ENCODE measurements around the gene ANKZF1.

The ANKZF1 gene

GRCh38 chr2:219214786-219215185, 14.8 kb upstream of the ANKZF1 start:
- TF ChIP-seq ZNF274 (IDR thresholded peaks at IDR 0.05; ENCODE audit: low read depth, low read length): no peak
- no peak overlapping the region for H3K4me3 ChIP-seq (ENCODE audit: low read length)

DNA sequence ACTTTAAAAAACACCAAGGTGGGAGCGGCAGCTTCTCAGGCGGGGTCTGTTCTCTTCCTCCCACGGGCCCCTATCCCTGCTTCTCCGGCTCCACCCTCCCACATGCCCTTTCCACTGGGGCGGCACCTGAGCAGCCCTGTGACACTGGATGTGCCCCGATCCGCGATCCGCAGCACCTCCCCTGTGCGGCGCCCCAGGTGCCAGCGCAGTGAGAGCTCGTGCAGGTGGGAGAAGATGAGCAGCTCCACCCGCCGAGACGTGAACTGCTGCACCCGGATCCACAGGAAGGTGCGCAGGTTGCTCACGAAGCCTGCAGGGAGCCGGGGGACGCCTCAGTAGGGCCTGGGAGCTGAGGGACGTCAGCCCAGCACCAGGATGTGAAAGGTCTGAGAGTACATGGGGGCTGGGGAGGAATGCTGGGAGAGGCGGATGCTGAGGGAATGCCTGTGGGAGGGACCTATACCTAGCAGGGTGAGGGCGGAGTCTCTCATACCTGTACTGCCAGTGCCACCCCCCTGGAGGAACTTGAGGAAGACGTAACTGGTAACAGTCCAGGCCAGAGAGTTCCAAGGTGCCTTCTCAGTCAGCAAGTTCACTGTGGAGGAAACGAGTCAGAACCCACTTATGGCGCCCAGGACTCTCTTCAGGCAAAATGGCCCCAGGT, 13.6 kb upstream of the ANKZF1 start:
- TF ChIP-seq ZNF274 (IDR thresholded peaks at IDR 0.05; ENCODE audit: low read depth, low read length): no peak

GRCh38 chr2:219216535-219216915, 13.1 kb upstream of the ANKZF1 start:
- no peak for TF ChIP-seq ZNF274 (IDR thresholded peaks at IDR 0.05; ENCODE audit: low read depth, low read length)

More for the DNA sequence above, 13.6 kb upstream of the ANKZF1 start:
- no peak overlapping the region for H3K4me3 ChIP-seq (ENCODE audit: low read length)

GRCh38 chr2:219218217-219218731, 11.3 kb upstream of the ANKZF1 start:
- TF ChIP-seq ZNF274 (IDR thresholded peaks at IDR 0.05; ENCODE audit: low read depth, low read length): no peak
- peak overlapping the region; percentile 68; the same call in 1 of the 2 replicates for H3K4me3 ChIP-seq (ENCODE audit: low read length)

More at GRCh38 chr2:219216535-219216915, 13.1 kb upstream of the ANKZF1 start:
- no peak overlapping the region for H3K4me3 ChIP-seq (ENCODE audit: low read length)

DNA sequence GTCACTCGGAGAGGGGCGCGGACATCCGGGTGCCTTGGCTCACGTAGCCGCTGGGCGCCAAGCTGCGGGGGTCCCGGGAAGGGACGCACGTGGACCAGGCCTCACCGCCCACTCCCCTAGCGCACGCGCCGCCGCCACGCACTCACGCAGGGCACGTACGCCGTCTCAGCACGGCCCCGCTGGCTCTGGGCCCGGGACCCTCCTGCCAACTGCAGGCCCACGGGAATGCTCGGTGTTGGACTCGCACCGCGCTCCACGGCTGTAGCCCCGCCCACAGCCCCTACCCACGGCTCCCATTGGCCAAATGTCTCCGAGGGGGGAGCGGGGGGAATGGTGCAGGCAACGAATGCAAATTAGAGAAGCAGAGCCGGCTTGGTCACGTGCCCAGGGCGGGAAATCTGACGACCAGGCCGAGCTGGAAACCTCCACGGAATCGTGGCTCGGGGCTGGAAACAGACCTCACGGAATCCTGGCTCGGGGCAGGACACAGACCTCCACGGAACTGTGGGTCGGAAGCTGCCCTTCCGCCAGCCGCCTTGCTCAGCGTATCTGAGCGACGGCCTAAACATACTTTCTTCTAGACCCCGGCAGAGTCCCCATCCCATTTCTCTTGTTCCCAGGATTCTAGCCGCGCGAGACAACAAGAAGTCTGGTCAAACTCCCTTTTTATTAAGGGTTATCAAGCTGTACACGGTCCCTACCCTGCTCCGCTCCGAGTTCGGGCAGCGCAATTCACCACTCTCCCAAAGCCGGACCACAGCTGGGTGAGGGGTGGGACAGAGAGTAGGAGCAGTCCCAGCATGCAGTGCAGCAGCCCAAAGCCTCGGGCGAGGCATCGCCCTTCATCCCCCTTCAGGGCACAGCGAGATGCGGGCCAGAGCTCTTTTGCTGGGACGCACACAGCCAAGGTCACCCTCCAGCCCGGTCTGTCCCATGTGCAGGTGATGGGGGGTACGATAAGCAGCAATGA, 10.6 kb upstream of the ANKZF1 start, which contains the start of gene ABCB6:
Gene ABCB6, minus strand, starts transcription at position 227 of the 970 bp plus-strand sequence. CDS start 285 bp downstream, outside the sequence.
- TF ChIP-seq ZNF274 (IDR thresholded peaks at IDR 0.05; ENCODE audit: low read depth, low read length): no peak

GRCh38 chr2:219219784-219220532, 9.6 kb upstream of the ANKZF1 start:
- TF ChIP-seq ZNF274 (IDR thresholded peaks at IDR 0.05; ENCODE audit: low read depth, low read length): no peak
- H3K4me3 ChIP-seq (ENCODE audit: low read length): no peak overlapping the region

More for the DNA sequence above, 10.6 kb upstream of the ANKZF1 start, which contains the start of gene ABCB6:
- peak within 1 kb of the TSS; percentile 68; the same call in 1 of the 2 replicates for H3K4me3 ChIP-seq (ENCODE audit: low read length)

GRCh38 chr2:219220652-219221402, 8.8 kb upstream of the ANKZF1 start:
- no peak overlapping the region for H3K4me3 ChIP-seq (ENCODE audit: low read length)
- no peak for TF ChIP-seq ZNF274 (IDR thresholded peaks at IDR 0.05; ENCODE audit: low read depth, low read length)

DNA sequence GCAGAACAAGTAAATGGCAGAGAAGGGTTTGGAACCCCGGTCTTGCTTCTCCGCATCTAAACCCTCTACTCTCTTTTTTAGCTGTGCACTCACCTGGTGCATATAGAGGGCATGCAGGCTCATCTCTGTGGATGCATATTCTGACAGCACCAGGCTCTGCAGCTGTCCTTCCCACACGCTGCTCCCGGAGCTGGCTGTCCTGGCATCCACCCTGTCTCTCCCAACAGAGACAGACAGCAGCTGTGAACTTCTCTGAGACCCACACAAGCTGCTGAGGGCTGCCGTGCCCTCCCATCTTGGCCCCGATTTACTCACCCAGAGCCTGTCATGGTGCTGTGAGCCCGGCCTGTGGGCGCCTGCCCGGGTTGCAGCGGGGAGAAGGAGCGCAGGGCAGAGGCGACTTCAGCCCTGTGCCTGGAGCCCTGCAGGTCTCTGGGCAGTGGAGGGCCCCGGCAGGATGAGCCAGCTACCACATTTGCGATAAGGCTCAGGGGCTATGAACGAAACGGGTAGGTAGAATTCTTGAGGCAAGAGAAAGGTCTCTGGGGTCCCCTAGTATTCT, 7.6 kb upstream of the ANKZF1 start:
- no peak for TF ChIP-seq ZNF274 (IDR thresholded peaks at IDR 0.05; ENCODE audit: low read depth, low read length)
- no peak overlapping the region for H3K4me3 ChIP-seq (ENCODE audit: low read length)

GRCh38 chr2:219223831-219224610, 5.6 kb upstream of the ANKZF1 start:
- TF ChIP-seq ZNF274 (IDR thresholded peaks at IDR 0.05; ENCODE audit: low read depth, low read length): no peak
- H3K4me3 ChIP-seq (ENCODE audit: low read length): no peak overlapping the region

- H3K4me3 ChIP-seq (ENCODE audit: low read length): no peak overlapping the region
- no peak for TF ChIP-seq ZNF274 (IDR thresholded peaks at IDR 0.05; ENCODE audit: low read depth, low read length)
Observed at GRCh38 chr2:219225350-219225749, 4.3 kb upstream of the ANKZF1 start.

DNA sequence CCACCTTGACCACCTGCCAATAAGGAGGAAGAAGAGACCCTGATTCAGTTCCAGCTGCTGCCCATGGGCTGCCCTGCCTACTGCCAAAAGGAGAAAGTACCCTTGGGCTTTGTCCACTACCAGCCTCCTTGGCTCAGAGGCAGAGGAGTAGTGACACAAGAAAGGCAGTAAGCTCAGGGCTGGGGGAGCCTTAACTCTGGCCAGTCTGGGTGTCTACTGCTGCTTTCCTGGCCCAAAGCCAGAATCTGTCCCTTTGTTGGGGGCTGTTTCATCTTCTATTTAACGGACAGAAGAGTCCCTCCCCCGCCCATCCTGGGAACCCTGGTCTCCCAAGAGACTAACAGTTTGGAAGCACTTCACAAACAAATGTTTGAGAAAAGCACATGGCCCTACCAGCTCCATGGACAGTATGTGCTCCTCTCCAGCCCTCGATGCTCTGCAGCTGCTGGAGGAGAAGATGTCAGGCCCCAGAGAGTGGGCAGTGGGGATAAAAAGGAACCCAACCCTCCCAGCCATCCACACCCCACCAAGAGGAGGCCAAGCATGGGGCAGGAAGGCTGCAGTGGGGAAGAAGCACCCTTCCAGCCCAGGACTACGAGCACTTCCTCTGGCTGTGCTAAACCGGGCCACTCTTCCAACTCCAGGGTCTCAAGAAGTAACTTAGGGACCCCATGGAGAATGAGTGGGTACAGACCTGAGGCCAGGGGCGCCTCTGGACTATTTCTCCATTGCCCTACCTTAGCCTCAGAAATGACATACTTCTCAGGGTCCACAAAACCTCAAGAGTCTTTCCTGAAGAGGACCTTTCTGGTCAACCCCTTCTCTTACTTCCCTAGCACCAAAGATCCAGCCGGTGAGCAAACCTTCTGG, 1.3 kb upstream of the ANKZF1 start:
- no peak for TF ChIP-seq ZNF274 (IDR thresholded peaks at IDR 0.05; ENCODE audit: low read depth, low read length)
- H3K4me3 ChIP-seq (ENCODE audit: low read length): peak overlapping the region; percentile 92
